ENCODE measurements around the gene SCARB1. TPM values are rescaled to one million over a fixed set of nuclear protein-coding genes. Genes with fewer than 3 reads are reported as not detected.
"Not testable (repeated sequence)": the region's sequence is repeated elsewhere in the genome, so short reads cannot be mapped to it uniquely, and the experiment has no call there.

Gene SCARB1
- total RNA-seq, 4 donors from 2014 or later = 2.1 to 37.0 (median 9.6) TPM

DNA sequence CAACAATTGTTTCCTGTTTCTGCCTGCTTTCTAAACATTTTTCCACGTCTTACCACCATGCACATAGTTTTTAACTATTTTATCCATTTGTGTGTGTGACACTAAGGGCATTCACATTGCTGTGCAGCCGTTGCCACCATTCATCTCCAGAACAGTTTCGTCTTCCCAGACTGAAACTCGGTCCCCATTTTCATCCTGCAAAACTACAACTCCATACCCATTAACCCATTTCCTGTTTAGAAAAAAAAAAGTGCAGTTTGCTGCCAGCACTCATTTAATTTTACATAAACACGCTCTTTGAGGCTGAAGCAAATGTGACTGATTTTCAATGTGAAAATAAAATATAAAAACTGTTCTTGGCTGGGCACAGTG, 35.2 kb upstream of the SCARB1 start:
- intact Hi-C loops (cut with DNase I; ENCODE audit: low total_unique reads) = no loop called here
- H3K36me3 ChIP-seq = no peaks in the 10 kb centered on the region
- TF ChIP-seq CTCF (IDR thresholded peaks at IDR 0.05) (no peak), POLR2A (IDR thresholded peaks at IDR 0.05) (no peak)
- H3K4me1 ChIP-seq = no peaks in the 10 kb centered on the region
- H3K4me3 ChIP-seq = no peak overlapping the region
- H3K27ac ChIP-seq = no peak overlapping the region
- H3K27me3 ChIP-seq = no peaks in the 10 kb centered on the region
- no peaks in the 10 kb centered on the region for H3K9me3 ChIP-seq
- no peak for DNase-seq

- Histone ChIP-seq H3K27me3 (no peaks in the 10 kb centered on the region), H3K4me1 (no peaks in the 10 kb centered on the region), H3K4me3 (no peak overlapping the region), H3K36me3 (no peaks in the 10 kb centered on the region), H3K27ac (no peak overlapping the region), H3K9me3 (no peaks in the 10 kb centered on the region)
- peak in 3 of 4 experiments; percentile 15 to 42 (median 29) for TF ChIP-seq CTCF (IDR thresholded peaks at IDR 0.05)
- TF ChIP-seq POLR2A (IDR thresholded peaks at IDR 0.05) = no peak
- intact Hi-C loops (cut with DNase I; ENCODE audit: low total_unique reads) = no loop called here
- no peak for DNase-seq
Measured at GRCh38 chr12:124898200-124898922, 34.7 kb upstream of the SCARB1 start.

DNA sequence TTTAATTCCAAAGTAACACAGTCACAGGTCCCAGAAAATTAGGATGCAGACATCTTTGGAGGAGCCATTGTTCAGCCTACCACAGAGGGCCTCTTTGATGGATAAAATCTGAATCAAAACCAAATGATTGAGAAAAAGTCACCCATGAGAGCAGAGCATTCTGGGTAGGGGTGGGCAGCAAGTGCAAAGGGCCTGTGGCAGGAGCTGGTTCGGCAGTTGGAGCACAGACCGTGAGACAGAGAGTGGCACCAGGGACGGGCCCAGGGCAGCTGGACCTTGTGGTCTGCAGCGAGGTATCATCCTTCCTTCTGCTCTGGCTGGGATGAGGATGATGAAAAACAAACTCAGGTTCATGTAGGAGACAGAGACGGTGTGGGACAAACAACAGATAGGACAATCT, 32.8 kb upstream of the SCARB1 start:
- H3K4me1 ChIP-seq = no peaks in the 10 kb centered on the region
- no peak overlapping the region for H3K4me3 ChIP-seq
- no peaks in the 10 kb centered on the region for H3K27me3 ChIP-seq
- TF ChIP-seq POLR2A (IDR thresholded peaks at IDR 0.05) (no peak), CTCF (IDR thresholded peaks at IDR 0.05) (no peak)
- H3K9me3 ChIP-seq = no peaks in the 10 kb centered on the region
- H3K27ac ChIP-seq = no peak overlapping the region
- no peak for DNase-seq
- H3K36me3 ChIP-seq = no peaks in the 10 kb centered on the region
- intact Hi-C loops (cut with DNase I; ENCODE audit: low total_unique reads) = no loop called here

DNA sequence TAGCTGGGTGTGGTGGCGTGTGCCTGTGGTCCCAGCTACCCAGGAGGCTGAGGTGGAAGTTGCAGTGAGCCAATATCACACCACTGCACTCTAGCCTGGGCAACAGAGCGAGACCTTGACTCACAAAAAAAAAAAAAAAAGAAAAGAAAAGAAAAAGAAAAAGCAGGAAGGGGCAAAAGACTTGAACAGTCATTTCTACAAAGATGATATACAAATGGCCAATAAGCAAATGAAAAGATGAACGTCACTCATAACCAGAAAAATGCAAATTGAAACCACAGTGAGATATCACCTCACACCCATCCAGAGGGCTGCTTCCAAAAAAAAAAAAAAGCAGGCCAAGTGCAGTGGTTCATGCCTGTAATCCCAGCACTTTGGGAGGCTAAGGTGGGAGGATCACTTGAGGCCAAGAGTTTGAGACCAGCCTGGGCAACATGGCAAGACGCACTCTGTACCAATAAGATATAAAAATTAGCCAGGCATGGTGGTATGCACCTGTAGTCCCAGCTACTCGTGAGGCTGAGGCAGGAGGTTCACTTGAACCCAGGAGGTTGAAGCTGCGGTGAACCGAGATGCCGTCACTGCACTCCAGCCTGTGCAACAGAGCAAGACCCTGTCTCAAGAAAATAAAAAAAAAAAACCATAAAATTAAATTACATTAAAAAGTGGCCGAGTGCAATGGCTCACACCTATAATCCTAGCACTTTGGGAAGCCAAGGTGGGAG, 30.3 kb upstream of the SCARB1 start:
- DNase-seq = no peak
- TF ChIP-seq POLR2A (IDR thresholded peaks at IDR 0.05) (no peak), CTCF (IDR thresholded peaks at IDR 0.05) (no peak)
- intact Hi-C loops (cut with DNase I; ENCODE audit: low total_unique reads) = no loop called here
- H3K27ac ChIP-seq = no peak overlapping the region
- H3K27me3 ChIP-seq = no peaks in the 10 kb centered on the region
- no peaks in the 10 kb centered on the region for H3K36me3 ChIP-seq
- H3K4me1 ChIP-seq = no peaks in the 10 kb centered on the region
- H3K9me3 ChIP-seq = no peaks in the 10 kb centered on the region
- H3K4me3 ChIP-seq = no peak overlapping the region

DNA sequence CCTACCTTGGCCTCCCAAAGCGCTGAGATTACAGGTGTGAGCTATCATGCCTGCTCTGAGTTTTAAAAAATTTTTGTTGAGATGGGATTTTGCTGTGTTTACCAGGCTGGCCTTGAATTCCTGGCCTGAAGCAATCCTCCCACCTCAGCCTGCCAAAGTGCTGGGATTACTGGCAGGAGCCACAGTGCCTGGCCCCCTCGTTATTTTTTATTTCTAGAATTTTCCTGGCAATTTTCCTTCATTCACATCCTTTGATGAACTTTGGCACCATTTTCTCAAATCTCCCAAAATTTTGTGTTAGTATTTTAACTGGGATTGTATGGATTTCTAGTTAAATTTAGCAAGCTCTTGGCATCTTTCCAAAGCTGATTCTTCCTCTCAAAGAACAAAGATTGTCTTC, 24.6 kb upstream of the SCARB1 start:
- Histone ChIP-seq H3K4me3 (no peak overlapping the region), H3K36me3 (no peaks in the 10 kb centered on the region), H3K27ac (peak overlapping the region in 1 of 2 donors; percentile 21), H3K4me1 (no peaks in the 10 kb centered on the region), H3K9me3 (no peaks in the 10 kb centered on the region), H3K27me3 (no peaks in the 10 kb centered on the region)
- no peak for DNase-seq
- intact Hi-C loops (cut with DNase I; ENCODE audit: low total_unique reads) = no loop called here
- TF ChIP-seq CTCF (IDR thresholded peaks at IDR 0.05) (no peak), POLR2A (IDR thresholded peaks at IDR 0.05) (no peak)

DNA sequence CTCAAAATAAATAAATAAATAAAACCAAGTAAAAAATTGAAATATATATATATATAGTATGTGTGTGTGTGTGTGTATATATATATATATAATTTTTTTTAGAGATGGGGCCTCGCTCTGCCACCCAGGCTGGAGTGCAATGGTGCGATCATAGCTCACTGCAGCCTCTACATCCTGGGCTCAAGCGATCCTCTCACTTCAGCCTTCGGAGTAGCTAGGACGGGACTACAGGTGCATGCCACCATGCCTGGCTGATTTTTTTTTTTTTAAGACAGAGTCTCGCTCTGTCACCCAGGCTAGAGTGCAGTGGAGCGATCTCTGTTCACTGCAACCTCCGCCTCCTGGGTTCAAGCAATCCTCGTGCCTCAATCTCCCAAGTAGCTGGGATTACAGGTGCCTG, 24.1 kb upstream of the SCARB1 start:
- H3K4me3 ChIP-seq; DNase-seq; H3K4me1 ChIP-seq; H3K27me3 ChIP-seq; intact Hi-C loops (cut with DNase I; ENCODE audit: low total_unique reads); H3K9me3 ChIP-seq; H3K36me3 ChIP-seq: not testable (repeated sequence)
- H3K27ac ChIP-seq = peak overlapping the region in 1 of 2 donors; percentile 21
